Measurements from ENCODE around the gene TENM3. TPM values are rescaled to one million over a fixed set of nuclear protein-coding genes. Genes with fewer than 3 reads are reported as not detected.

TENM3 gene
- total and polyA plus RNA-seq, 2 donors (not counting 3 experiments of a cell fraction or from before 2014, with no cell fraction given) = 3.2 to 6.2 TPM

DNA sequence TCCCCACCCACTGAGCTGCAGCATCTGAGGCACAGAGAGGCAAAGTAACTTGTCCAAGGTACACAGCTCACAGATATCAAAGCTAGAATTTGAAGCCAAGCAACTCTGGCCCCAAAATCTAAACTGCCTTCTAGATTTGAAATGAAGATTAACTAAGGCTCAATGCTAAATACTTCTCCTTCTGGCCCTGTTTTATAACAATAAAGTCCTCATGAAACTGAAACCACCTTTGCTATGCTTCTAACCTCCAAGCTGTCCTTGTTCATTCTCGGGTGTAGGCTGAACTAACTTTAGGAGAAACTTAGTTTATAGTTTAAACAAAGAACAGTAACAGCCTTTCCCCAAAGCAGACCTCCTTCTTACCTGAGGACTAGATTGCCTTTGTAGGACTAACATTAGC lies 580.4 kb downstream of the TENM3 start:
- dilution Hi-C loops (cut with MboI; ENCODE audit: extremely low pct_ligation_motif_present, low sequenced_read_pairs) = no loop called here
- Histone ChIP-seq H3K4me2 (ENCODE audit: insufficient read depth, low read length) (no peak overlapping the region), H2AFZ (ENCODE audit: low read depth, low read length) (no peak overlapping the region), H3K4me3 (replicated peaks in 1 of 3; ENCODE audit: insufficient read depth in 1 of 3, low read depth in 1 of 3, low read length in 3 of 3) (no peak overlapping the region), H3K27ac (ENCODE audit: insufficient read depth, low read depth, low read length) (no peak overlapping the region), H3K9me3 (replicated peaks; ENCODE audit: control insufficient read depth, insufficient read depth, low read length) (no peaks in the 10 kb centered on the region), H3K4me1 (ENCODE audit: control insufficient read depth, extremely low read depth, insufficient read depth, low read length) (no peaks in the 10 kb centered on the region), H3K27me3 (ENCODE audit: control insufficient read depth in 2 of 2, insufficient read depth in 2 of 2, low read length in 2 of 2) (no peaks in the 10 kb centered on the region), H3K36me3 (ENCODE audit: control insufficient read depth in 2 of 2, extremely low read depth in 1 of 2, insufficient read depth in 2 of 2, low read length in 2 of 2) (no peaks in the 10 kb centered on the region), H3K9me1 (replicated peaks; ENCODE audit: control insufficient read depth, extremely low read depth, insufficient read depth, low read length) (no peaks in the 10 kb centered on the region), H4K20me1 (replicated peaks; ENCODE audit: control insufficient read depth, extremely low read depth, insufficient read depth, low read length) (no peaks in the 10 kb centered on the region), H3K9ac (replicated peaks; ENCODE audit: extremely low read depth, insufficient read depth, low read length) (no peak overlapping the region), H3K79me2 (ENCODE audit: control insufficient read depth, insufficient read depth, low read length) (no peaks in the 10 kb centered on the region)
- FAIRE-seq (no peak), DNase-seq (ENCODE audit: low read depth, low spot score) (no peak)
- intact Hi-C loops (cut with micrococcal nuclease) = no loop called here
- CTCF ChIA-PET = no interaction called here
- TF ChIP-seq, protein P1, sequence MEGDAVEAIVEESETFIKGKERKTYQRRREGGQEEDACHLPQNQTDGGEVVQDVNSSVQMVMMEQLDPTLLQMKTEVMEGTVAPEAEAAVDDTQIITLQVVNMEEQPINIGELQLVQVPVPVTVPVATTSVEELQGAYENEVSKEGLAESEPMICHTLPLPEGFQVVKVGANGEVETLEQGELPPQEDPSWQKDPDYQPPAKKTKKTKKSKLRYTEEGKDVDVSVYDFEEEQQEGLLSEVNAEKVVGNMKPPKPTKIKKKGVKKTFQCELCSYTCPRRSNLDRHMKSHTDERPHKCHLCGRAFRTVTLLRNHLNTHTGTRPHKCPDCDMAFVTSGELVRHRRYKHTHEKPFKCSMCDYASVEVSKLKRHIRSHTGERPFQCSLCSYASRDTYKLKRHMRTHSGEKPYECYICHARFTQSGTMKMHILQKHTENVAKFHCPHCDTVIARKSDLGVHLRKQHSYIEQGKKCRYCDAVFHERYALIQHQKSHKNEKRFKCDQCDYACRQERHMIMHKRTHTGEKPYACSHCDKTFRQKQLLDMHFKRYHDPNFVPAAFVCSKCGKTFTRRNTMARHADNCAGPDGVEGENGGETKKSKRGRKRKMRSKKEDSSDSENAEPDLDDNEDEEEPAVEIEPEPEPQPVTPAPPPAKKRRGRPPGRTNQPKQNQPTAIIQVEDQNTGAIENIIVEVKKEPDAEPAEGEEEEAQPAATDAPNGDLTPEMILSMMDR (IDR thresholded peaks at IDR 0.05; ENCODE audit: extremely low read depth in 1 of 2, insufficient read depth in 1 of 2, low read depth in 1 of 2, low read length in 2 of 2) = no peak
- TF ChIP-seq GATA2 (IDR thresholded peaks at IDR 0.05; ENCODE audit: insufficient read depth, insufficient read length, low read depth, low read length) = no peak
- TF ChIP-seq MYC (IDR thresholded peaks at IDR 0.05; ENCODE audit: low read depth, low read length) = no peak
- TF ChIP-seq JUN (IDR thresholded peaks at IDR 0.05; ENCODE audit: borderline replicate concordance, insufficient read depth, insufficient read length, low read depth) = no peak
- no peak for TF ChIP-seq EZH2 (IDR thresholded peaks at IDR 0.05; ENCODE audit: borderline replicate concordance, low read depth, low read length, severe bottlenecking)
- TF ChIP-seq POLR2AphosphoS5 (IDR thresholded peaks at IDR 0.05; ENCODE audit: insufficient read depth, low read depth, low read length) = no peak
- TF ChIP-seq POLR2A (IDR thresholded peaks at IDR 0.05; ENCODE audit: low read depth, low read length) = no peak
- POLR2A ChIA-PET = no interaction called here
- BruUV-seq (replicated peaks) = no TSS peak

DNA sequence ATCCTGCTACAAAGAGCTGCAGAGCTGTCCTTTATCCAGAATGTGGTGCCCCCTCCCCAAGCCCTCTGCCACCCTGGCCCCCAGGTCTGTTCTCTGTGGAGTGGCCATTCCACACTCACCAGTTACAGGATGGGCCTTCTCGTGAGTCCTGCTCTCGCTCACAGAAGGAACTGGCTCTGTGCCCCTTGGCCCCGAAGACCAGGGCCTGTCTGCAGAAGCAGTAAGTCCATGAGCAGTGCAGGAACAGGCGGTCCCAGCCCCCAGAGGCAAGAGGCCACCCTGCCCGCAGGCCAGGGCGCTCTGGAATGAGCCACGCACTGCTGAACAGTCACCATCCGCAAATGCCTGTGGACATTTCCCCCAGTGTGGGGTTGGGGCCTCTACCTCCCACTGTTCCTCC lies 581.8 kb downstream of the TENM3 start:
- no peak overlapping the region for H3K9ac ChIP-seq (replicated peaks; ENCODE audit: extremely low read depth, insufficient read depth, low read length)
- no peak overlapping the region for H2AFZ ChIP-seq (ENCODE audit: low read depth, low read length)
- intact Hi-C loops (cut with micrococcal nuclease) = no loop called here
- dilution Hi-C loops (cut with MboI; ENCODE audit: extremely low pct_ligation_motif_present, low sequenced_read_pairs) = no loop called here
- no peak for FAIRE-seq
- no peaks in the 10 kb centered on the region for H3K9me3 ChIP-seq (replicated peaks; ENCODE audit: control insufficient read depth, insufficient read depth, low read length)
- no peaks in the 10 kb centered on the region for H4K20me1 ChIP-seq (replicated peaks; ENCODE audit: control insufficient read depth, extremely low read depth, insufficient read depth, low read length)
- no peak overlapping the region for H3K27ac ChIP-seq (ENCODE audit: insufficient read depth, low read depth, low read length)
- H3K4me3 ChIP-seq (replicated peaks in 1 of 3; ENCODE audit: insufficient read depth in 1 of 3, low read depth in 1 of 3, low read length in 3 of 3) = no peak overlapping the region
- H3K4me2 ChIP-seq (ENCODE audit: insufficient read depth, low read length) = no peak overlapping the region
- no TSS peak for BruUV-seq (replicated peaks)
- no peaks in the 10 kb centered on the region for H3K4me1 ChIP-seq (ENCODE audit: control insufficient read depth, extremely low read depth, insufficient read depth, low read length)
- no peaks in the 10 kb centered on the region for H3K27me3 ChIP-seq (ENCODE audit: control insufficient read depth in 2 of 2, insufficient read depth in 2 of 2, low read length in 2 of 2)
- no peaks in the 10 kb centered on the region for H3K9me1 ChIP-seq (replicated peaks; ENCODE audit: control insufficient read depth, extremely low read depth, insufficient read depth, low read length)
- no peaks in the 10 kb centered on the region for H3K36me3 ChIP-seq (ENCODE audit: control insufficient read depth in 2 of 2, extremely low read depth in 1 of 2, insufficient read depth in 2 of 2, low read length in 2 of 2)
- CTCF ChIA-PET = no interaction called here
- no peak for DNase-seq (ENCODE audit: low read depth, low spot score)
- TF ChIP-seq JUN (IDR thresholded peaks at IDR 0.05; ENCODE audit: borderline replicate concordance, insufficient read depth, insufficient read length, low read depth) (no peak), POLR2AphosphoS5 (IDR thresholded peaks at IDR 0.05; ENCODE audit: insufficient read depth, low read depth, low read length) (no peak), EZH2 (IDR thresholded peaks at IDR 0.05; ENCODE audit: borderline replicate concordance, low read depth, low read length, severe bottlenecking) (no peak), MYC (IDR thresholded peaks at IDR 0.05; ENCODE audit: low read depth, low read length) (no peak), GATA2 (IDR thresholded peaks at IDR 0.05; ENCODE audit: insufficient read depth, insufficient read length, low read depth, low read length) (no peak), FOS (IDR thresholded peaks at IDR 0.05; ENCODE audit: borderline replicate concordance, insufficient read depth, low read length) (no peak), POLR2A (IDR thresholded peaks at IDR 0.05; ENCODE audit: low read depth, low read length) (no peak)
- TF ChIP-seq, protein P1 (IDR thresholded peaks at IDR 0.05; ENCODE audit: extremely low read depth in 1 of 2, insufficient read depth in 1 of 2, low read depth in 1 of 2, low read length in 2 of 2) = no peak
- TF ChIP-seq, protein P2, sequence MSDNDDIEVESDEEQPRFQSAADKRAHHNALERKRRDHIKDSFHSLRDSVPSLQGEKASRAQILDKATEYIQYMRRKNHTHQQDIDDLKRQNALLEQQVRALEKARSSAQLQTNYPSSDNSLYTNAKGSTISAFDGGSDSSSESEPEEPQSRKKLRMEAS (IDR thresholded peaks at IDR 0.05; ENCODE audit: insufficient read depth, insufficient read length) = no peak
- no peaks in the 10 kb centered on the region for H3K79me2 ChIP-seq (ENCODE audit: control insufficient read depth, insufficient read depth, low read length)
- POLR2A ChIA-PET = no interaction called here
